NCI-H1930 (cell line): ENCODE results near the gene SETD9.

ENCODE experiments used
- DNase-seq, 2 experiments: peaks; one replicate each; lab custom pipeline; 2025; lab: John Stamatoyannopoulos, UW

SETD9 gene

GRCh38 chr5:56909294-56910209, at the start of gene SETD9:
Gene SETD9 (plus strand): TSS chr5:56909596. CDS start chr5:56909646, 50 bp downstream.
- peak; percentile 86 to 88 for DNase-seq

GRCh38 chr5:56861893-56862485, 47.4 kb upstream of the SETD9 start:
- no peak for DNase-seq

- no peak for DNase-seq
These were observed 46.5 kb upstream of the SETD9 start for GRCh38 chr5:56862909-56863308.

GRCh38 chr5:56871777-56872176, 37.6 kb upstream of the SETD9 start:
- no peak for DNase-seq

GRCh38 chr5:56873056-56873455, 36.3 kb upstream of the SETD9 start:
- no peak for DNase-seq

- no peak for DNase-seq
These were observed 33.1 kb upstream of the SETD9 start for GRCh38 chr5:56876327-56876726.

GRCh38 chr5:56881571-56881970, 27.8 kb upstream of the SETD9 start:
- no peak for DNase-seq

GRCh38 chr5:56893251-56893951, 16.0 kb upstream of the SETD9 start:
- DNase-seq = no peak

- DNase-seq = no peak
These were observed 12.6 kb upstream of the SETD9 start for GRCh38 chr5:56896763-56897162.

- DNase-seq = no peak
These were observed 11.2 kb upstream of the SETD9 start for GRCh38 chr5:56898213-56898612.

GRCh38 chr5:56900395-56900794, 9.0 kb upstream of the SETD9 start:
- DNase-seq = no peak

GRCh38 chr5:56900858-56901578, 8.4 kb upstream of the SETD9 start:
- no peak for DNase-seq

- DNase-seq = no peak
These were observed 478 bp upstream of the SETD9 start for GRCh38 chr5:56908942-56909293.

- DNase-seq = peak in 1 of 2 experiments; percentile 38
These were observed 992 bp downstream of the SETD9 start for GRCh38 chr5:56910210-56910965.

- no peak for DNase-seq
These were observed 4.4 kb downstream of the SETD9 start for GRCh38 chr5:56913766-56914165.

GRCh38 chr5:56914678-56915077, 5.3 kb downstream of the SETD9 start:
- DNase-seq = no peak

GRCh38 chr5:56917534-56917933, 8.1 kb downstream of the SETD9 start:
- no peak for DNase-seq

GRCh38 chr5:56918054-56918453, 8.7 kb downstream of the SETD9 start:
- DNase-seq = no peak

GRCh38 chr5:56919942-56920662, 10.7 kb downstream of the SETD9 start:
- no peak for DNase-seq

GRCh38 chr5:56922922-56923321, 13.5 kb downstream of the SETD9 start:
- no peak for DNase-seq

- DNase-seq = no peak
These were observed 24.9 kb downstream of the SETD9 start for GRCh38 chr5:56934325-56934724.
